ENCODE measurements around the gene PTPRE.

- no peak for TF ChIP-seq HNF4G (IDR thresholded peaks at IDR 0.05)
- TF ChIP-seq CTCF (IDR thresholded peaks at IDR 0.05; ENCODE audit: low read depth, low read length, missing input control): no peak
- TF ChIP-seq YY1 (IDR thresholded peaks at IDR 0.05): no peak
- TF ChIP-seq ATF3 (IDR thresholded peaks at IDR 0.05): no peak
- TF ChIP-seq REST (IDR thresholded peaks at IDR 0.05): no peak
- no peak for TF ChIP-seq TAF1 (conservative IDR thresholded peaks at IDR 0.05)
- no peak for TF ChIP-seq RAD21 (IDR thresholded peaks at IDR 0.05)
- no peak for TF ChIP-seq MAX (IDR thresholded peaks at IDR 0.05)
- TF ChIP-seq EGR1 (IDR thresholded peaks at IDR 0.05; ENCODE audit: low read depth in 2 of 2): no peak
- no peak for TF ChIP-seq ZBTB33 (IDR thresholded peaks at IDR 0.05)
- TF ChIP-seq RXRA (IDR thresholded peaks at IDR 0.05): no peak
- no peak for TF ChIP-seq JUND (IDR thresholded peaks at IDR 0.05)
Observed at GRCh38 chr10:127997937-127998336, 91.0 kb downstream of the PTPRE start.

All from liver (tissue), 3 donors.